NCI-H510A (cell line): Measurements from ENCODE around the gene SIPA1L3.

ENCODE experiments used
- DNase-seq: peaks from one replicate; lab custom pipeline; 2025; lab: John Stamatoyannopoulos, UW

The SIPA1L3 gene

DNA sequence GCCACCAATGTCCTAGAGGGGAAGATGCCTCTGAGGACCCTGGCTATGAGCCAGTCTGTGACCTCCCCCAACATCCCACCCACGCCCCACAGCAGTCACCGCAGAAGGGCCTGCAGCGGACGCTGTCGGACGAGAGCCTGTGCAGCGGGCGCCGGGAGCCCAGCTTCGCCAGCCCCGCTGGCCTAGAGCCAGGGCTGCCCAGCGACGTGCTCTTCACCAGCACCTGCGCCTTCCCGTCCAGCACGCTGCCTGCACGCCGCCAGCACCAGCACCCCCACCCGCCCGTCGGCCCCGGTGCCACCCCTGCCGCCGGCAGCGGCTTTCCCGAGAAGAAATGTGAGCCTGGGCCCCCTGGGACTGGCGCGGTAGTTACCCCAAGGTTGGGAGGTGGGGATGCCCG is 286.4 kb downstream of the SIPA1L3 start:
- DNase-seq, result peak; percentile 79

DNA sequence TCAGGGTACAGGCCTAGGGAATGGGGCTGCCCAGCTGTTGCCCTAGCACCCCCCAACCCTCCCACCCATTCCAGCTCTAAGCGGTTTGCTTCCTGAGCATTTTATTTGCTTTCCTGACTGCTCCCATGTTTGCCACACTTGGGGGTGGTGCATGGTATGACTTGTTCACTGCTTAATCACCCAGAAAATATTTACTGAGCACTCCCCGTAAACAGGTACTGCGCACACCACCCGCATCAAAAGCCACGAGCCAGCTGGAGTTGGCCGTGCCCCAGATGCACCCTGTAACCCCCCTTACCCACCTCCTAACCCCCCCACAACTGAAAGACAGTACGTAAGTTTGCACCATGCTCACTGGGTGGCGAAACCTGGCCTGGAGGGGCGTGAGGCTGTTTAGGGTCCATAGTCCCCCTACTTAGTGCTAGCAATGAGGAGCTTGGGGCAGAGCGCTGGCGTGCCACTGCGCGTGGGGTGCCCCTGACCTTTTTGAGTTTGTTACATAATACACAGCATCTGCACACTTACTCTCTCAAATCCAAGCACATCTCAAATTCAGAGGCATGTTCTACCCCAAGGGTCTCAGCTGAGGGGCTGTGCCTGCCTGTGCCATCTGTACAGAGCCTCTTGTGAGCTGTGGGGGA is 287.2 kb downstream of the SIPA1L3 start:
- no peak for DNase-seq

DNA sequence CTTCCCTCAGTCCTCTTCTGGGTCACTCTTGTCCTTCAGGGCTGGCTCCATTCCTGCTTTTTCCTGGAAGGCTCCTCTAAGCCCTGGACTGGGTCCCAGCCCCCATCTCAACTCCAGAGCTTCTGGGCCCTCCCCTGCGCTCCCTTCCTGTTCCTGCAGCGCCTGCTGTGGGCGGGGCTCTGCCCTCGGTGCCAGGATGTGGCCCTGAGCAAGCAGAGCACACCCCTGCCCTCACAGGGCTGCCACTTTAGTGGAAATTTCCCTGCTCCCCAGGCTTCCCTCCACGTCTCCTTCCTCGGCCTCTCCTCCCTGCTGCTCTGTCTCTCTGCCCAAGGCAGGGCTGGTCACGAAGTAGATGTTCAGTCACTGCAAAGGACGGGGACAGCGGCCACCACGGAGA is 288.2 kb downstream of the SIPA1L3 start:
- DNase-seq, result no peak

DNA sequence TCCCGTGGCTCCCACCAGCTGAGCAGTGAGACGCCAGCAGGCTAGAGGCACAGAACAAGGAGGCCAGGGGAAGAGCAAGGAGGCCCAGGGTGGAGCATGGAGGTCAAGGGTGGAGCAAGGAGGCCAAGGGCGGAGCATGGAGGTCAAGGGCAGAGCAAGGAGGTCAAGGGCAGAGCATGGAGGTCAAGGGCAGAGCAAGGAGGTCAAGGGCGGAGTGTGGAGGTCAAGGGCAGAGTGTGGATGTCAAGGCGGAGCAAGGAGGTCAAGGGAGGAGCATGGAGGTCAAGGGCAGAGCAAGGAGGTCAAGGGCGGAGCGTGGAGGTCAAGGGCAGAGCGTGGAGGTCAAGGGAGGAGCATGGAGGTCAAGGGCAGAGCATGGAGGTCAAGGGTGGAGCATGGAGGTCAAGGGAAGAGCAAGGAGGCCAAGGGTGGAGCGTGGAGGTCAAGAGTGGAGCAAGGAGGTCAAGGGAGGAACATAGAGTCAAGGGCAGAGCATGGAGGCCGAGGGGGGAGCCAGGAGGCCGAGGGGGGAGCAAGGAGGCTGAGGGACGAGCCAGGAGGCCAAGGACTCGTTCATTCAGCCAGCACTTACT is 289.3 kb downstream of the SIPA1L3 start:
- no peak for DNase-seq

DNA sequence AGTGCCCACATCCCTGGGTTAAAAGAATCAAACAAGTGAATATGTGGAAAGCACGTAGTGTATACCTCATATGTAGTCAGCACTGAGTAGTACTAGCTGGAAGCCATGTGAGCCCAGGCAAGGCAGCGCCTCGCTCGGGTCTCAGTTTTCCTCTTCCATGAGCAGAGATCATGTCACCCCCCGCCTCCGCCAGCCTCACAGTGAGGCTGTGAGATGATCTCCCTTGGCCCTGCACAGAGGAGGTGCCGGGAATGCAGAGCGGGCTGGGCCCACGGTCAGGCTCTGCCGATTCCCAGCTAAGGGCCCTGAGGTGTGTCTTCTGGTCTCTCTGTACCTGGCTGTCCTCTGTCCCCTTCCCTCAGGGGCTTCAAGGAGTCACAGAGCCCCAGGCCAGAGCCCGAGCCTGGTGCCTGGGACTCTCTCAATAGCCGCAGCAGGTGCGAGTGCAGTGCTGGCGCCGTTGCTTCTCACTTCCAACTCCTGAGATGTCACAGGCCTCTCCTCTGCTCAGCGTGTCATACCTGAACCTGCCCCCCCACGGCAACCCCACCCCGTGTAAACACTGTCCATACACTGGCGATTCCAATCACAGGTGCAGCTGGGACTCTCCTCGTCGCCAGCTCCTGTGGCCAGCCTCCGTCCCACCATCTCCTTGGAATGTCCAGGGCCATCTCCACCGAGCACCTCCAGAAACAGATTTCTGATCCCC is 290.1 kb downstream of the SIPA1L3 start:
- DNase-seq, result no peak

DNA sequence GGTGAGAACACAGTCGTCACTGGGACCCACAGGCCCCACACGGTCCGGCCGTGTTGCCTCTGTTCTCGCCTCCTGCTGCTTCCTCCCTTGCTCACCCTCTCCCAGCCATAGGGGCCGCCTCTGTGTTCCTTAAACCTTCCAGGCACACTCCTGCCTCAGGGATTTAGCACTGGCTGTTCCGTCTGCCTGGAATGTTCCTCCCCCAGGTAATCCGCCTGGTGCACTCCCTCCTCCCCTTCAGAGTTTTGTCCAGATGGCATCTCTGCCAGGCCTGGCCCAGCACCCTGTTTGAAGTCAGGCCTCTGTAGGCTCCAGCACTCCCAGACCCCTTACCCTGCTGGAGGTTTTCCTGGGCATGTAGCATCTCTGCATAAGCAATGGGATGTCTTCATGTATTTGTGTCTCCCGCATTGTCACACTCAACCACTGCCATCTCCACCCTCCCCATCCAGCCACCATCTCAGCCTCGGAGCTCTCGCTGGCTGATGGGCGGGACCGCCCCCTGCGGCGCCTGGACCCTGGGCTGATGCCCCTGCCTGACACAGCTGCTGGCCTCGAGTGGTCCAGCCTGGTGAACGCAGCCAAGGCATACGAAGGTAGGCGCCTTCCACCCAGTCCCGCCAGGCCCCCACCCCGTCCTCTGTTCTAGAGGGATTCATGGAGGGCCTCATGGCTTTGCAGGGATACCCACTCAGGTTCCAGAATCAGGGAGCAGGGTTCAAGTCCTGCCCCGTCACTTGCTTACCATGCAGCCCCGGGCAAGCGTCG is 291.1 kb downstream of the SIPA1L3 start:
- no peak for DNase-seq

DNA sequence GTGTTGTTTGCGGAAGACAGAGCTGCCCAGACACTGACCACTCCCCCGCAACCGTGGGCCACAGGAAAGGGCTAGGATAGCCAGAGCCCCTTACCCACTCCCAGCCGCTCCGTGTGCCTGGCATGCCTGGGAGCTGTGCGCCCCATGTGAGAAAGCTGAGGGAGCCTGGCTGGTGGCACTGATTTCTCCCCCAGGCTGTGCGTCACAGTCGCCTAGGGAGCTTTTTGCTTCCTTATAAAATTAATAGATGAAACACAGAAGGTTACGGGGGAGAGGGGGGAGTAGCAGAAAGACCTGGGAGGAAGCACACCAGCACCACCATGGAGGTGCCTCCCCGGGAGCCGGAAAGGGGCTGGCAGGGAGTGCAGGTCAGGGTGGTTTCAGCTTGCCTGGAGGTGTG is 292.3 kb downstream of the SIPA1L3 start:
- no peak for DNase-seq

DNA sequence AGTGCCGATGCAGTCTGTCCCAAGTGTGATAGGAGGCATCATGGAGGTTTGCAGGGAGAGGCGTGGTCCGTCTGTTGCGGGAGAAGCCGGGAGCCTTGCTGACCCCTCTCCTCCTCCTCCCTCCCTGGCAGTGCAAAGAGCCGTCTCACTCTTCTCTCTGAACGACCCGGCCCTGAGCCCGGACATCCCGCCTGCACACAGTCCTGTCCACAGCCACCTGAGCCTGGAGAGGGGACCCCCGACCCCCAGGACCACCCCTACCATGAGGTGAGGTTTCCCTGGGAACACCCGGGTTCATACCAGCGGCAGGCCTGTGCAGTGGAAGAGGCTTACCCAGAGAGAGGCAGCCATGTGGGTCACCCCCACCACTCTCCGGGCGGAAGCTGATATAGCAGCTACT is 294.7 kb downstream of the SIPA1L3 start:
- DNase-seq, result no peak

DNA sequence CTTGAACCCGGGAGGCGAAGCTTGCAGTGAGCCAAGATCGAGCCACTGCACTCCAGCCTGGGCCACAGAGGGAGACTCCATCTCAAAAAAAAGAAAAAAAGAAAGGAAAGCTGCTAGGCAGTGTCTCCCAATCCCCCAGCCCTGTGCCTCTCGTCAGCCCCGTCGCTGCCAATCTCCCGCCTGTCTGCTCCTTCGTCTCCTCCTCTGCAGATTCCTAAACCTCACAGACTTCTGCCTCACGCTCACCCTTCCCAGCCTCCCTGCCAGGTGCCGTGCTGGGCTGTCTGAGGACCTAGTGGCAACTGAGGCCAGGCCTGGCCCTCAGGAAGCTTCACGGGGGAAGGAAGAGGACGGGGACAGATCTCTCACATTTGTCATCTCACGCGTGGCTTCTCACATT is 295.5 kb downstream of the SIPA1L3 start:
- DNase-seq, result no peak

DNA sequence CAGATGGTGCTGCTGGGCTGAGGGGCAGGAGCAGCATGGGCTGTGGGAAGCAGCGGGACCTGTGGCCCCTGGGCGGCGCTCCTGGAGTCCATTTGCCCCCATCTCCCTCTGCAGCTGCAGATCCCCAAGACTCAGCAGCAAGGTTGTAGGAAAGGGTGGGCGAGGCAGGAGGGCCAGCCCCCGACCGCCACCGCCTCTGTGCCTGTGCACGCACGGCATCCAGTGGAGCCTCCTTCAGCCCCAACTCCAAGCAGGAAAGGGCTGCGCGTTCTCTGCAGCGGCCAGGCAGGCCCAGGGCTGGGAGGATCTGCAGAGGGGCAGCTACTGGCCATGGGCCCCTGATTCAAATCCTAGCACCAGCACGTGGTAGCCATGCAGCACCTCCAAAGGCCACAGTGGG is 296.2 kb downstream of the SIPA1L3 start:
- DNase-seq, result no peak

DNA sequence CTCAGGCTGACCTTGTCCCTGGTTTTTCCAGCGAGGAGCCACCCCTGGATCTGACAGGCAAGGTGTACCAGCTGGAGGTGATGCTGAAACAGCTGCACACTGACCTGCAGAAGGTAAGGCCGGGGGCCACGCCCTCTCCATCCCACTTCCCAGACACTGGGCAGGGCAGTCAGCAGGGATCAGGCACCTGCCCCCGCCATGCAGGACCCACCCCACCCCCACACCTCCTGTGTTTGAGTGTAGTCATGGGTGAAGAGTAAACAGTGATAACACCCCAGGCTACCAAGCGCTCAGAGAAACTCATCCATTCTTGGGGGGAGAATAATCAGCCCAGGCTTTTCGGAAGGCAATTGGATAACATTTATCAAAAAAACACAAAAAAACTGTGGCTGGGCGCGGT is 297.1 kb downstream of the SIPA1L3 start:
- peak; percentile 92 for DNase-seq

DNA sequence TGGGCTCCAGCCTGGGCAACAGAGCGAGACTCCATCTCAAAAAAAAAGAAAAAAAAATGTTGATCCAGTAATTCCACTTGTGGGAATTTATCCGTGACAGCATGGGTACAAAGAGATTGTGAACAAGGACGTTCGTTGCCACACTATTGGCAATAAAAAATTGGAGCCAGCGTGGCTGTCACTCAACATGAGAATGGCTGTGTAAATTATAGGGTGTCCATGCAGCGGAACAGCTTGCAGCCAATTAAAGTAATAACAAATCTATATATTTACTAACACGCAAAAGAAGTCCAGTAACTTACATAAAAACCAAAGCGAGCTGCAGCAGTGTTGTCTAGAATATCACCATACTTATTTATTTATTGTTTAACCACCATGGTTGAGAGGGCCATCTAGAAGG is 297.7 kb downstream of the SIPA1L3 start:
- no peak for DNase-seq

DNA sequence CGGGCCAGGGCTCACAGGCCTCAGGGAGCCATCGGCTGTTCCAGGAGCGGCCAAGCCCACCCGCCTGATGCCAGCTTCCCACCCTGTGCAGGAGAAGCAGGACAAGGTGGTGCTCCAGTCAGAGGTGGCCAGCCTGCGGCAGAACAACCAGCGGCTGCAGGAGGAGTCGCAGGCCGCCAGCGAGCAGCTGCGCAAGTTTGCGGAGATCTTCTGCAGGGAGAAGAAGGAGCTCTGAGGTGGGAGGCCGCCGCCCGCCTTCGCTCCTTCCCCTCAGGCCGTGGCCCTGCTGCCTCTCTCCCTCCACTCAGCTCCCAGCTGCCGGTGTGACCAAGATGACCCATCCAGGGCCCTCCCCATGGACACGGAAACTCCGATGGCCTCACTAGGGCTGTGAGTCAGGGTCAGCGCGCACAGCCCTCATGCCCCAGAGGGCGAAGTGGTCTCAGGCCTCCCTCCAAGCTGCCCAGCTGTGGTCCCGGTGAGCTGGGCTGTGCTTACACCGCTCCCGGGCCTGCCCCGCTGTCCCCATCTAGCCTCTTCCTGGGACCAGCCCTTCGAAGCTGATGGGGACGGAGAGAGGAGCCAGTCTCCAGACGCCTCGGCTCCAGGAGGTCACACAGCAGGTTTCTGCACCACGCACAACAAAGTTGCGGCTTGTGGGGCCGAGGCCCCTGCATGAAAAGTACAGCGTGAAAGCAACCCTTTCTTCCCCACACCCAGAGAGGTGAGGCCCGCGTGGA is 299.2 kb downstream of the SIPA1L3 start:
- no peak for DNase-seq

DNA sequence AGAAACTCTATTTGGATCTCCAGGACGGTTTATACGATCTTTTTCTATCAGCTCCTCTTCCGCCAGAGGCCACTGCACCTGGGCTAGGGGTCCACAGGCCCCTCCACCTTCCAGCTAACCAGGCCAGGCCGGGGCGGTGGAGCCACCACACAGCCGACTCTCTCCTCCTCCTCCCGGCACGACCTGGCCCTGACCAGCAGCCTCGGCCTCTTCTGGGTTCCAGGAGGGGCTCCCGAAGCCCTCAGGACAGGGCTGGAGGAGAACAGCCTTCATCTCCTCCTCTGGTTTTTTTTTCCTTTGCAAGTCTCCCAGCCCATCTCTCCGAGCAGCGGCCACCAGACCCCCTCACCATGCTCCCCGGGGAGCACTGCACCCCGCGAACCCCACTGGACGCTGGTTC is 299.9 kb downstream of the SIPA1L3 start:
- no peak for DNase-seq

DNA sequence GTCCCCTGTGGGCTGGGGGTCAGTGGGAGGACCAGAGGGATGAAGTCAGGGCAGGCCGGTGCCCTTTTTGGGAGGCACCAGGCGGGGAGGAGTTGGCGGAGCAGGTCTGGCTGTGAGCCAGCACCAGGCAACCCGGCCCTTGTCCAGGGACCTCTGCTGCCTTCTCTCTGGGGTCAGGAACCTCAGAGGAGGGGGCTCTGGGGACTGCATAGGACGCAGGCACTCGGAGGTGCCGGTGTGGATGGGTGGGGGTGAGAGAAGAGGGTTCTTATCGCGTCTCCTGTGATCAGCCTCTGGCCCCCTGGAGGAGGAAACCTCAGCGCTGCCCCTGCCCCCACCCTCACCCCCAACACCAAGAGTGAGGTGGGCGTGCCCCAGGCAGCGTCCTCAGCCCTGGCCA is 300.5 kb downstream of the SIPA1L3 start:
- DNase-seq, result no peak

DNA sequence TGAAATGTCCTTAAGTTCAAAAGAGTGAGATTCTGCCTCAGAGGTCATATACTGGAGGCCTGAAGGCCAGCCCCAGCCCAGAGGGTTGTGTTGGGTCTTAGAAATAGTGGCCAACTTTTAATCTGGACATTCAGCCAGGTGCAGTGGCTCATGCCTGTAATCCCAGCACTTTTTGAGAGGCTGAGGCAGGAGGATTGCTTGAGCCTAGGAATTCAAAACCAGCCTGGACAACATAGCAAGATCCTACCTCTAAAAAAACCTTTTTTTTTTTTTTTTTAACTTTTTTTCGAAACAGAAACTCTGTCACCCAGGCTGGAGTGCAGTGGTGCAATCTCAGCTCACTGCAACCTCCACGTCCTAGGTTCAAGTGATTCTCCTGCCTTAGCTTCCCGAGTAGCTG is 301.6 kb downstream of the SIPA1L3 start:
- DNase-seq, result no peak

DNA sequence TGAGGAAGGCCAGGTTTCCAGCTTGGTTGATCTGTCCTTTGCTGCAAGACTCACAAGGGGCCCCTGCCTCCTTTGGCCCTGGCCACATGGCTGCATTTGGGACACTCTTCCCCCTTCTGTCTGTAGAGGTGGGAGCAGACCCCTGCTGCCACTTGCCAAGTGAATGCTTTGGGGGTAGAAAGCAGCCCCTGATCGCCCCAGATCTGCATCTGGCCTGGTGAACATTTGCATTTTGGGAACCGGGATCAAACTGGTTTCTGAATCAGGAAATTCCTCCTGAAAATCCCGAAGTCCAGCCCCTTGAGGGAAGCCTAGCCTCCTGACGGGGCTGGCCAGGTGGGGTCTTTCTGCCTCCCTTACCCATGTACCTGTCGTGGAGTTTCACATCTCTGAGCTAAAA is 302.1 kb downstream of the SIPA1L3 start:
- DNase-seq, result no peak

DNA sequence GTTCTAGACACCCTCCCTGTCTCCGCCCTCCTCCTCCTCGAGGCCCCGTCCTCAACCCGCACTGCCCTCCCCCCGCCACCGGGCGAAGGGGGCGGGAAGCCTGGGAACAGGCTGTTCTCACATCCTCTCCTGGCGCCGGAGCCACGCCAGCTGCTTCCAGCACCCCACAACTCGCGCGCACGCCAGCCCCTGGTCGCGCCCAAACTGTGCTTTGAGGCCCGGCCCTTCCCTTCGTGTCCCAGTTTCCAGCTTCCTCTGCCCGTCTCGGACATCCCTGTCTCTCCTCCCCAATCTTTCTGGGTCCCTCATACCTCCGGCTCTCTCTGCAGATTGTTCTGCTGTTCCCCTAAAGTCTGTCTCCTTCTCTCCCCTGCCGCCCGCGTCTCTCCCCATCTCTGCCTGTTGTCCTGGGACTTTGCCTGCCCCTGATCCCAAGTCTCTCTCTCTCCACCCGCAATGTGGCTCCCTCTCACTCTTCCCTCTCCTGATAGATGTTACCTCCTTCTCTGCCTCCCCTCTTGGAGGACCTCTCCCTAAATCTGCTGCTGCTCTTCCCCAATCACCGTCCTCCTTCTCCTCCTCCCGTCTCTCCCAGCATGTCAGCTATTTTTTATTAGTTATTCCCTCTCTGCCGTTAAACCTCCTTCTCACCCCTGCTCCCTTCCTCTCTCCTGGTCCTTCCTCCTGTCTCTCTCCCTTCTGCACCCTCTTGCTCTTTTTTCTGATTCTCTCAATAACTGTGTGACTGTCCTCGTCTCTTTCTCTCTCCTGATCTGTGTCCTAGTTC is 302.9 kb downstream of the SIPA1L3 start:
- DNase-seq, result peak; percentile 60

DNA sequence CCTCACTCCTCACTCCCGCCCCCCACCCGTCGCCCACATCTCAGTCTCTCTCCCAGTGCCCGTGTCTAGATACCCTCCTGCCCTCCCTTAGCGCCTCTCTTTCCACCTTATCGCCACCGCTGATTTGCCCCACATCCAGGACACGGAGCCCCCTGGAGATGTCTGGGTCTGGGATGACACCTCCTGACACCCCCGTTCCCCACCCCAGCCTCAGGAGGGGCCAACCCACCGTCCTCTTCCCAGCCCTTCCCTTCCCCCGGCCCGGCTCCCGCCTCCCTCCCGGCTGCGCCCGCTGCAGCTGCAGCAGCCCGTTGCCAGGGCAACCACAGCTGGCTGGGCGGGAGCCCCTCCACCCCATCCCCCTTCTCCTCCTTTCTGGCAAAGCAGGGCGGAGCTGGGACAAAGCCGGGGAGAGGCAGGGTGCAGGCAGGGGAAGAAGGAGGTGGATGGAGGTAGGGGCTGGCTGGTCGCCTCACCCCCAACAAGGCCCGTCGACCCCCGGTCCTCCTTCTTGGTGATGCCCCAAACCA is 303.5 kb downstream of the SIPA1L3 start:
- peak; percentile 77 for DNase-seq

DNA sequence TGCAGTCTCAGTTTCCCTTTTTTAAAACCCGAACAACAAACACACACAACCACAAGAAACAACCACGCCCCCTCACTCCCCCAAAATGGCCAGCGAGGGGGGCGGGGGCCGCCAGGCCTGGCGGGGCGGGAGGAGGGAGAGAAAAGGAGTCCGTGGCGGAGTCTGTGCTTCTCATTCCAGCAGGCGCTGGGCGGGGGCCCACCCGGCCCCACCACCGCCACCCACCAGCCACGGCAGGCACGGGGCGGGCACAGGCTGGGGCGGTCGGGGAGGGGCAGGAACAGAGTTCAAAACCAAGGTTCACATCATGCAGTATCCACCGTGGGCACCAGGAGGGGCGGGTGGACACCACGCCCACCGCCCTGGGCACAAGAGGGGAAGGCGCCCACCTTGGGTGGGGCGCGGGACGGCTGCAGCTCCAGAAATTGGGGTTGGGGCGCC is 304.2 kb downstream of the SIPA1L3 start:
- DNase-seq, result no peak

DNA sequence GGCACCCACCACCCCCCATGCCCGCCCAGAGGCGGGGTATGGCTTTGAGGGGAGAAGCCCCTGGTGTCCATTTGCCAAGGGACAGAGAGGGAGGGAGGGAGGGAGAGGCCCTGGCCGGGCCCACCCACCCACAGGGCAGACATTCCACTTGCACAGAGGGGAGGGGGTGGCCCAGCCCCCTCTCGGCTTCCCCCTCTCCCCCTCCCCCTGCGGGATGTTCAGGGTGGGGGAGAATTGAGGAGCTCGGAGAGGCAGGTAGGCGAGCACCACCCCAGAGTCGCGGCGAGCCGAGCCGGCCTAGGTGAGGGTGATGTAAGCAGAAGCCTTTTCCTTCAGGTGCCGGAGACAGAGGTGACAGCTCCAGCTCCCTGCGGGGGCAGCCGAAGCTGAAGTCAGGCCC is 304.8 kb downstream of the SIPA1L3 start:
- no peak for DNase-seq
